ENCODE results near the gene UCKL1.

Gene UCKL1

DNA sequence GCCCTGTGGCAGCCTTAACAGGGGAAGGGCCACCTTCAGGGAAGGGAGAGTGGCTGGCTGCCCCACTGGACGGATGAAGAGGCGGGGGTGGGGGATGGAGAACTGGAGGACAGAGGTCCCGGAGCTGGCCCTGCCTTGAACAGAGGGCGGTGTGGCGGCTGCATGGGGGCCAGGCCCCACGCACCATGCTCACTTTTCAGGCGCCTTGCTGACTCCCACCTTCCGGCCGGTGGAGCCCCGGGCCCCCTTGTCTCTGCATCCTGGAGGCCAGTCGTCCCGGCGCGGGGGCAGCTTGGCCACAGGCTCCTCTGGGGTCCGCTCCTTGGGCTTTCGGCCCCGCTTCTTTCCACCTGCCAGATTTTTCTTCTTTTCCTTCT lies 3.5 kb upstream of the UCKL1 start:
- no peak for DNase-seq (ENCODE audit: low read depth in 1 of 2, low spot score in 1 of 2)

DNA sequence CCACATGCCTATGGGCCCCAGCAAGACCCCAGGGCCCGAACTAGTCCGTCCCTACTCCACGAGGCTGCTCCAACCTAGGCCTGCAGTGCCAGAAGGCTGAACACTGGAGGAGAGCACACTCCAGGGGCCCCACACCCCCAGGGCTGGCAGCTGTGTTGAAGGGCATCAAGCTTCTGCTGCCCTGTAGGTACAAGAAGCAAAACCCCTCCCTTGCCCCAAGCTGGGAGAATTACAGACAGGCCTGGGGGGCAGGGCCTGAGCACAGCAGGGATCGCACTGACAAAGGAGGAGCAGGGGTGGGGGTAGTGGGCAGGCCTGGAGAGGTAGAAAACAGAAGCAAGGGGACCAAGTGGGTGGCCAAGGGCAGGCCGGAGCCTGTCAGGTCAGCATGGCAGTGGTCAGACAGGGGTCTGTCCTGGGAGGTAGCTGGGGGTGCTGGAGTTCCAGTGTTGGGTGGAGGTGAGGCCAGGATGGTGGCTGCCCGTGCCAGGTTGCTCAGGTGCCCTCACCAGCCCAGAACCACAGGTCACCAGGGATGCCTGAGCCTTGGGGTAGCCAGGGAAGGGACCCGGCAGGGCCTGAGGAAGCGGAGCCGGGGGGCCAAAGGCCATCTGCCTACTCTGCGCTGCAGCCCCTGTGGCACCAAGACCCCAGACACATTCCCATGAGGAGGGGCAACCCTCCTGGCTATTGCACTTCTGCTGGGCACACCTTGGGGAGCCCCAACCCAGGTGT lies 2.9 kb upstream of the UCKL1 start:
- no peak for DNase-seq (ENCODE audit: low read depth in 1 of 2, low spot score in 1 of 2)

DNA sequence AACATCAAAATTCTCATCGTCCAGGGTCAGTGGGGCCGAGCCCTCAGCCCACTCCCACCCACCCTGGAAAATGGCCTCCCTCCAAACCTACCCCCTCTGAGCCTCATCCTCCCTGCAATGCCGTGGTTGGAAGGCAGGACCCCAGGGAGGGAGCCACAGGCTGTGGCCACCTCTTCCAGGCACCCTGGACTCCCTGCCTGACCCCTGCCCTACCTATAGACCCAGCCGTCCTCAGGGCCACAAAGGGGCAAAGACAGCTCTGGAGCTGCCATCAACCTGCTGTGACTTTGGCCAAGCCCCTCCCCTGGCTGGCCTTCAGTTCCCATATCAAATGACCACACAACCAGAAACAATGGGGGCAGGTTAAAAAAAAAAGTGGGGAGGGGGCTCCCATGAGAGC lies 2.3 kb upstream of the UCKL1 start:
- DNase-seq (ENCODE audit: low read depth in 1 of 2, low spot score in 1 of 2) = no peak

DNA sequence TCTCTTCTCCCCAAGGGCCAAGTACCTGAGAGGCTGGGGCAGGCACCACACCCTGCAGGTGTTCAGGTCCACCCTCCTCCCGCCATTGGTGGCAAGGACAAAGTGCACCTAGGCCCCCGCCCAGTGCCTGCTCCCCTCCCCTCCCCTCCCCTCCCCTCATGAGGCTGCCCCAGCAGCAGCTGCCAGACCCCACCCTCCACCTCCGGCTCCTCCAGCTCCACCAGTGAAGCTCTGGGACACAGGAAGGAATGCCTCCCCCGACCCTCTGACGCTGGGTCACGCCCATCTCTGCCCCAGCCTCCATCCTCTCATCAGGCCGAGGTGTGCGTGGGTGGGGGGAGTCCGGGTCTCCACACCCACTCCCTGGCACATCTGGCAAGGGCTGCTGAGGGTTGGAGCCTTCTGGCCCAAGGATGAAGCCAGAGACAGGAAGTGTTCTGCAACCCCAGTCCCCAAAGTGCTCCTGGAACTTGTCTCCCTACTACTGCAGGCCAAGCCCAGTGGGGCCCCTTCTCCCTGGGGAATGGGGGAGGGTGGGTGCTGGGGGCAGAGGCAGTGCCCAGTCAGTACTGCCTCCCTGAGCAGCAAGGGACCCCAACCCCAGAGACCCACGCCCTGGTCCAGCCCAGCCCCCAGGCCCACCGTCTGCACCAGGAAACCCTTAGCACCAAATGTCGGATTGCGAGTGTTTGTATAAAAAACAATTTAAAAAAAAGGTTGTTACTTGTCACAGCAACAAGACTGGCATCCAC lies 1.6 kb upstream of the UCKL1 start:
- DNase-seq (ENCODE audit: low read depth in 1 of 2, low spot score in 1 of 2) = no peak

DNA sequence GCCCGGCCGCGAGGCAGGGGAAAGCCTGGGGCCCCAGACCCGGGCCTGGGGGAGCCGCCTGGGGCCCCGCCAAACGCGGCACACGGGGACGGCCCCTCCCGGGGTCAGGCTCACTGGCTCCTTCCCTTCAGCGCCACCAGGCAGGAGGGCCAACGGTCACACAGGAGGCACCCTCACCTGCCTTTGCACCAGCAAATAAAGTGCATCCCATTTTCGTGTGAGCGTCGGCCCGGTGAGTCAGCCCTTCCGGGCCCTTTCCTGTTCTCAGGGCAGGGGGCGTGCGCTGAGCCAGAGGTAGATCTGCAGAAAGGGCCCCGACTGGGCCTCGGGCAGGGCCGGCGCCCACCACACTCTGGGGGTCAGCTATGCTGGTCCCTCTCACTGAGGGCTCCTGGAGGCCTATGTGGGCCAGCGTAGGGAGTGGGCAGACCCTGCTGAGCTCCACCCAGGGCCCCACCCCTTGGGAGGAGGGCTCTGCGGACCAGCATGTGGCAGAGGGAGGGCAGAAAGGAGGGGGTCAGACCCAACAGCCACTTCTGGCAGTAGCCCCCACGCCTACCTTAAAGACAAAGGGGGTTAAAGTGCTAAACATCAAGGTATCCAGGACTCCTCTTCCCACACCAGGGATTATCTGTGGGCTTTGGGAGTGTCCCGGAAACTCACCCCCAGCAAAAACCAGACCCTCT lies 931 bp upstream of the UCKL1 start:
- peak; percentile 48 to 64 for DNase-seq (ENCODE audit: low read depth in 1 of 2, low spot score in 1 of 2)

DNA sequence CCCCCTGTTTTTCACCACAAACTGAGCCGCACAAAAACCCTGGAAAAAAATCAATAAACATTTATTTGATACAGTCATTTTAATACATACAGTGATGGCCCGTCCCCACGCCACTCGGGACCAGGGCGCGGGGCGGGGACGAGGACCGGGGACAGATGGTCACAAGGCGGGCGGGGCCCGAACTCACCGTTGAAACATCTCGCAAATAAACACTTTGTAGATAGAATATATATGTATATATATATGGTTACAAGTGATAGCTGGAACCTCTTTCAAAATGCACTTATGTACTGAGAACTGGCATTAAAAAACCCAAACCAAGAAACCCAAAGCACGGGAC lies 418 bp upstream of the UCKL1 start:
- DNase-seq (ENCODE audit: low read depth in 1 of 2, low spot score in 1 of 2) = no peak

DNA sequence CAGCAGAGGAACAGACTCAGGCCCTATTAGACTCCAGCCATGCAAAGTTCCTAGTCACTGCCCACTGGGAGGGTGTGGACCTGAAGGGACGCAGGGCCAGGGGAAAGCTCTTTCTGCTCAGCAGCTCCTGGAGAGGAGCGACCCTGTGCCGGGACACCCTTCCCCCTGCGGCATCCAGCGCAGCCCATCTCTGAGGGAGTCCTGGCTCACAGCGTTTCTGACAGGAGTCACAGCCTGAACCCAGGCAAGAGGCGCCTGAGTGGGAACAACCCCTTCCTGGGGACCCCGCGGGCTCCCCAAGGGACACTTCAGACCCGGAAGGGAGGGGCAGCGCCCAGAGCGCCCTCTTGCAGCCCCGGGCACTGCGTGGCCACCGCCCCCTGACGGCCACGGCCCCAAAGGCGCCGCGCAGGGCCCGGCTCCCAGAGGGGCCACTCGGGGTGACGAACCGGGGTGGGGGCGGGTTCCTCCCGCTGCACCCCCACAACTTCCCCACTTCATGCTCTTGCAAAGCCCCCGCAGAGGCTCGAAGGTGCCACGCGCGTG lies 862 bp downstream of the UCKL1 start:
- no peak for DNase-seq (ENCODE audit: low read depth in 1 of 2, low spot score in 1 of 2)

DNA sequence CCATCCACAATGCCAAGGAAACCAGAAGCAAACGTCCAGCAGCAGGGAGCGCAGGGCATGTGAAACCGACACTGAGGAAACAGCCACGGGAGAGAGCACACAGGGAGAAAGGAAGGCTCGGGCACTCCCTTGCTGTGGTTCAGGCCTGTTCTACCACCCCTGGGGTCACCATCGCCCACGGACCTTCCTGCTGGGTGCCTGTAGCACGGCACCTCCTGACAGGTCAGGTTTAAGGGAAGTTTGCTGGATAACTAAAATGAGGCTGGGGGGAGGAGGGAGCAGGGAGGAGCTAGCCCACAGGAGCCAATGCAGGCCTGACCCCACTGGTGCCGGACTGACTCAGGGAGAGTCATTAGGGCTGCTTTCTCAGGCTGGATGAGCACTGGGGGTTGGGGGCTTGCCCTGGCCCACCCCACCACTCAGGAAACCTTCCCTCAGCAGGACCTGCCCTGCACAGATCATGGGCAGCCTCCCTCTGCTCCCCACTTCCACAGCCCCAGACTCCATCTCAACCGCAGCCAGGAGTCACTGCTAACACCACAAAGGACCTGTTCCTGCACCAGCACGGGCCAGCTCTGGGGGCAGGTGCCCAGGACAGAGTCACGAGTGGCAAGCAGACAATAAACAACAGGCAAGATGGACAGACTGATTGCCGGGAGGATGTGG lies 2.3 kb downstream of the UCKL1 start:
- DNase-seq (ENCODE audit: low read depth in 1 of 2, low spot score in 1 of 2) = no peak

DNA sequence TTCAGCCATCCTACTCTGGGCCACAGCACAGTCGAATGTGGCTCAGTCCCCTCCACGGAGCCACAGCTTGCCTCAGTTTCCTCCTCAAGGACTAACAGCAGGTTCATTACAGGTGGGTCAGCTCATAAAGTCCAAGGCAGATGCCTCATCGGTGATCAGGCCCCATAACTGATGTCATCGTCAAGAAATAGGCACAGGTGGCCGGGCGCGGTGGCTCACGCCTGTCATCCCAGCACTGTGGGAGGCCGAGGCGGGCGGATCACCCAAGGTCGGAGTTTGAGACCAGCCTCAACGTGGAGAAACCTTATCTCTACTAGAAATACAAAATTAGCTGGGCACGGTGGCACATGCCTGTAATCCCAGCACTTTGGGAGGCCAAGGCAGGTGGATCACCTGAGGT lies 3.4 kb downstream of the UCKL1 start:
- no peak for DNase-seq (ENCODE audit: low read depth in 1 of 2, low spot score in 1 of 2)

DNA sequence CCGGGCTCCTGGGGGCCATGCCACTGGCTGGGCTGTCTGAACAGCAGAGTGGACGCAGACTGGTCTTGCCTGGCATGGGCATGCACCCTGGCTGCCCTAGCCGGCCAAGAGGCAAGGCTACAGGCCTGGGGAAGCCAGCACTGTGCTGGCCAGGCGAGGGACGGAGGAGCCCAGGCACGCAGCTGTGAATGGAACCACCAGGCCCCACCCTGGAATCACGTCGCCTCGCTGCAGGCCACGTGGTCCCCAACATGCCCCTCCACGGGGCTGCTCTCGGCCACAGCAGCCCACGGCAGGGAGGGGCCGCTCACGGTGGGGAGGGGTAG lies 4.0 kb downstream of the UCKL1 start:
- DNase-seq (ENCODE audit: low read depth in 1 of 2, low spot score in 1 of 2) = no peak

DNA sequence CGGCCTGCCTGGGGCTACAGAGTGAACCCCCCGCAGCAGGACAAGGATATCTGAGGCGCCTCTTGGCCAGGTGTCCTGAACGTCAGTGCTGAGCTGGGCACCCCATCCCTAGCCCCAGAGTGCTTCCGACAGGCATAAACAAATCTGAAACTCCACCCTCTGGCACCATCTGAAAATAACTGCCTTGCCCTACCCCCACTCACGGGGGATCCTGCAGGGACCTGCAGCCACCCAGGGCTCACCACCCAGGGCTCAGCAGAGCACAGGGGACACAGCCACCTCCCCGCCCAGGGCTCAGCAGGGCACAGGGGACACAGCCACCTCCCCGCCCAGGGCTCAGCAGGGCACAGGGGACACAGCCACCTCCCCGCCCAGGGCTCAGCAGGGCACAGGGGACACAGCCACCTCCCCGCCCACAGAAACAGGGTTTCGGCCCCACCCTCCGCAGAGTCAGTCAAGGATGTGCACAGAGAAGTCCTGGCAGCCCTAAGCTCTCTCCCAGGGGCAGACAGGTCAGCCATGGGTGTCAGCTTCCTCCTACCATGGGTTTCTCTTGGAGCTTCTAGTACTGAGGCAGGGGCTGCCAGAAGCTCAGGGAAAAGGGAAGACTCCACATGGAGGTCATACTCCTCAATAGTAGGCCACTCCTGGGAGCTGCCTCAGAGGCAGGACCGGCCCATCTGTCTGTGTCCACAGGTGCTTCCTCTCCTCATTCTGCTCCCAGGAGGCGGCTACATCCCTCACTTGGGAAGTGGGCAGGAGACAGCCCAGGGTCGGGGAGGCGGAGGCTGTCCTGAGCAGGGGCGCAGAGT lies 4.6 kb downstream of the UCKL1 start:
- no peak for DNase-seq (ENCODE audit: low read depth in 1 of 2, low spot score in 1 of 2)

DNA sequence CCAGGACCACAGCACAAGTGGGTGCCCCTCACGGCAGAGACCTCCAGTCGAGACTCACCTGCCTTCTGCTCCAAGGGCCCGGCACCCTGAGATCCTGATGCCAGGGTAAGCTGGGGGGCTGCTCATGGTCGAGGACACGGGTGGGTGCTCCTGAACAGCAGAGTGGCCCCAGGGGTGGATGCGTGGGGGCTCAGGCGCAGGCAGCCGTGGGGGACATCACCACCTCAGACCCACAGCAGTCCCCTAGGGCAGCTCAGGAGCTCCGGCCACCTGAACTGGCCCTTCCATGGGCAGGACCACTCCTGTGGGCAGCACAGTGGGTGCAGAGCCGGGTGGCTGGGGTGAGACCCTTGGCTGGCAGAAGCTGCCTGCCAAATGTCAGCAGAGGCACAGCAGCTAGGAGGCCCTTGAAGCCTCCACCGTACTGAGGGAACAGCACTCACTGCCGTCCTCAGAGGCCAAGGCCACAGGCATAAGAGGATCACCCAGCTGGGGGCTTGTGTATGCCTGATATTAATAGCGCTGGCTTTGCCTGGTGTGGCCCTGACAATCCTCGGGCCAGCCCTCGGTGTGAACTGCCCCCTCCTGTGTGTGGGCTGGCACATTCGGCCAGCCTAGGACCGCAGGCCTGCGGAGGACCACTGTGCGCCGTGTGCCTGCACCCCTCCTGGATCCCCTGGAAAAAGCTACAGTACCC lies 5.4 kb downstream of the UCKL1 start:
- DNase-seq (ENCODE audit: low read depth in 1 of 2, low spot score in 1 of 2) = no peak

DNA sequence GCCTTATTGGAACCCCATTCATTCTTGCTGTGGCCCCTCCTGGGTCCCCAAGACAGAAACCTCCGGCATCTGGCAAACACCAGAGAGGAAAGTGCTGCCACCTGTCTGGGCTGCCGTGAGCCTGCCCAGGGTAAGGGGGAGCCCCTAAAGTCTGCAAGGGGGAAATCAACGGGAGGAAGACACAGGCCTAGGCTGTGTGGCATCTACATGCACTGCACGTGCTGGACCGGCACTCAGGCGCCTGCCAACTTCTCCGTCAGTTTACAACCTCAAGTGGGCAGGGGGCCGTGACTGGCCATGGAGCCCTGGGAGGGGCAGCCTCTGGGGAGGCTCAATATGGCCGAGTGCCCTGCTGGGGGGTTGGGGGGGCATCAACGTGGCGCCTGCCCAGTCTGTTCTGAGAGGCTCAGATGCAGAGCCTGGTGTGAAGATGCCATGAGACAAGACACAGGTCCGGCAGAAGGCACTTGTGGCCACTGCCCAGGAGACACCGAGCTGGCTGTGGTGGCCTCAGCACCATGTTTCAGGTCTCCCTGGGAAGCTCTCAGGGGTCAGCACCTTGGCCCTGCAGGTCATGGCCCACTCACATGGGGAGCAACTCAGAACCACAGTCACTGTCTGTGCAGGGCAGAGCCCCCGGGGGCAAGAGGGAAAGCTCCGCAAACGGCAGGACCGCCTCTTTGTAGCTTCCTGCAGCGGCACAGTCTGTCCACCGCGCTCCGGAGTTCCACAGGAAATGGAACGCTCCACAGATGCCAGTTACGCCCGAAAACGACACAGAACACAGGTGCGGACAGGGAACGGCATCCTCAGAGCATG lies 8.4 kb downstream of the UCKL1 start:
- DNase-seq (ENCODE audit: low read depth in 1 of 2, low spot score in 1 of 2) = no peak

DNA sequence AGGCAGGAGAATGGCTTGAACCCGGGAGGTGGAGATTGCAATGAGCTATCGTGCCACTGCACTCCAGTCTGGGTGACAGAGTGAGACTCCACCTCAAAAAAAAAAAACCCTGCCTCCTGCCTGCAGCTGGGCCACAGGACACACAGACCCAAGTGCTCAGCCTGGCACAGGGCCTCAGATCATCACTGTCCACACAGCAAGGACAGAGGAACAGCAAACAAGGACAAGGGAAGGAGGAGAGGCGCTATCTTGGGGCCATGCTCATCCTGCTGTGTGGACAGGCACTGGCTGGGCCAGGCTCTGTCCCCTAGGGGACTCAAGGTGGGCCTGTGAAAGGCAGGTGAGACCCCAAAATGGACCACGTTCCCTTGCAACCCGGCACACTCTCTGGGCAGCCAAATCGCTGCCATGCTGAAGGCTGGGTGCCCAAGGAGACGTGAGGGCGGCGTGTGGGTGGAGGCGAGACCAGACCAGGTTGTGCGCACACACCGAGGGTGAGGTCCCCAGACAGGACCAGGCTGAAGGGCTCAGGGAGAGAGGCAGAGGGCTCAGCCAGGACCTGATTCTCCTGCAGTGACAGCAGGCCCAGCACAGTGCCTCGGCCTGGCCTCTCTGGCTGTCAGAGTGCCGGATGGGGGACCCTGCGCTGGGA lies 9.1 kb downstream of the UCKL1 start:
- no peak for DNase-seq (ENCODE audit: low read depth in 1 of 2, low spot score in 1 of 2)

DNA sequence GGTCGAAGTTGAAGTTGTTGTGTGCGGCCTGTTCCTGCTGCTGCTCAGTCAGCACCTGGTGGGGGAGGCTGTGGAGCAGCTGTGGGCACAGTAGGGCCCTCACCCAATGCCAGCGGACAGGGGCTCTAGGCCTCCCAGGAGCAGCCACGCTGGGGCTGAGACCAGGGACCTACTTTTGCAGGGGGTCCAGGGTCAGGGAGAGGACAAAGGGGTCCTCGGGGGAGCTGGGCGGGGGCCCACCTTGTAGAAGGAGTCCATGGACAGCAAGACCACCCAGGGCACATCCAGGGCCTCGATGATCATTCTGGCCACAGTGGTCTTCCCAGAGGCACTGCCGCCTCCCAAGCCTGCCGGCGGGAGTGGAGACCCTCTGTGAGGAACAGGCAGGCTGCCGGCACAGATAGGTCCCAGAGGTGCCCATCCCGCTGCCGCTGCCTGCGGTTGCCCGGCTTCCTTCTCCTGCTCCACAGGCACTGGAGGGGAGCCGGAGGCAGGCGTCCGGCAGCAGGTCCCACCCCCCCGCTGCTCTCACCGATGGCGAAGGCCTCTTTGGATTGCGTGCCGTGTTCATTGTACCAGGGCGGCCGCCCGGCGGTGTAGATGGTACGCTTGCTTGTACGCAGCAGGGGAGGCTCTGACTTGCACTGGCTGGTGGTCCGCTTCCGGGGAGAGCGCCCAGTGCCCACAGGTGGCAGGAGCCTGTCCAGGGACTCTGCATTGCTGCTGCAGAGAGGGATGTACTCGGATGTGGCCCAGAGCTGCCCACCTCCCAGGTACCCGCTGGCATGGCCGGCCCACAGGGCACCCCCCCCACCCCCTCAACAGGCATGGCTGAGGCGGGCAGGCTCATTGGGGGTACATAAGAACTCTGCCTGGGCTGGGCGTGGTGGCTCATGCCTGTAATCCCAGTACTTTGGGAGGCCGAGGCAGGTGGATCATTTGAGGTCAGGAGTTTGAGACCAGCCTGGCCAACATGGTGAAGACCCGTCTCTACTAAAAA lies 10.0 kb downstream of the UCKL1 start:
- DNase-seq (ENCODE audit: low read depth in 1 of 2, low spot score in 1 of 2) = no peak

DNA sequence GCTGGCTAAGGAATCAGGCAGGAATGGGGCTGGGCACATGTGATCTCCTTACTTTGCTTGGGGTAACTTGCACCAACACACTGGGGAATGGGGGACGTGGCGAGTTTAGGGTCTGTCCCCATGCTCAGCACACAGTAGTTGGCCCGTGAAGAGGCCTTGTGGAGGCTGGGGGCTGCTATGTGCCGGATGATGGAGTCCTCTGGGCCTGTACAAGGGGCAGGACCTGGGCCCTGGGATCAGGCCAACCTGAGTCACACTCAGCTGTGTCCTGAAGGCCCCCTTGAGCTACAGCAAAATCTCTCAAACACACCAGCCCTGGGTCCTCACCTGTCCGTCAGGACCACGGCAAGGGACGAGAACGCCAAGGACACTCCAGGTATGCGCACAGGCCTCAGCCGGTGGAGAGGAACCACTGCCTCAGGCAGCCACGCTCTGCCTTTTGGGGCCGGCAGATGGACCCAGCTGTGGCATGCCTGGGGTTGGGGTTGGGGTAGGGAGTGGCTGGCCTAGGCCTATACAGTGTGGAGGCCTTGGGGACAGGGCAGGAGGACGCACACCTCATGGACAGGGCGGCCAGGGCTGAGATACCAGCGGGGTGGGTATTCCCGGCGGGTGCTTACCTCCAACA lies 11.1 kb downstream of the UCKL1 start:
- no peak for DNase-seq (ENCODE audit: low read depth in 1 of 2, low spot score in 1 of 2)
